Activated CD8-positive, alpha-beta memory T cell treated with anti-CD3 and anti-CD28 coated beads, Interleukin-2, amount 50 U/mL, for 24 hours (primary cell): Measurements from ENCODE around the gene IL21R.

Experiments
- DNase-seq: peaks from one replicate; pipeline ENCODE4 v3.0.0-alpha.2; 2020; ENCODE audit errors: extremely low read depth

Gene IL21R

DNA sequence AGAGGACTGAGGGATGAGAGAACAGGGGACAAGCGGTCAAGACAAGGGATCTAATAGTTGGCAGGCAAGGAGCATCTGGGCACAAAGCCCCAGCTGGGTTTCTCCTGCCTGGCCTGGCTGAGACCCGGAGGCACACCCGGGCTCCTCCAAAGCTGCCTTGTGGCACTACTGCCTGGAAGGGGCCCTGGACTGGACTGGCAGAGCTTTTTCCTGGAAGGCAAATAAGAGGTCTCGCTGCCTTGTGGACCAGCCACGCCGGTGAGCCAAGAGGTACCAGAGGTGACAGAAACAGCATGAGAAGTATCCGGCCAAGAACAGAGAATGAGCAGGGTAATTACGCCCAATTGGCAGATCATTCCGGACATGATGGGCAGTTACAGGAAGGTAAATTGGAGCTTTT is 83.2 kb downstream of the IL21R start:
- DNase-seq = no peak

DNA sequence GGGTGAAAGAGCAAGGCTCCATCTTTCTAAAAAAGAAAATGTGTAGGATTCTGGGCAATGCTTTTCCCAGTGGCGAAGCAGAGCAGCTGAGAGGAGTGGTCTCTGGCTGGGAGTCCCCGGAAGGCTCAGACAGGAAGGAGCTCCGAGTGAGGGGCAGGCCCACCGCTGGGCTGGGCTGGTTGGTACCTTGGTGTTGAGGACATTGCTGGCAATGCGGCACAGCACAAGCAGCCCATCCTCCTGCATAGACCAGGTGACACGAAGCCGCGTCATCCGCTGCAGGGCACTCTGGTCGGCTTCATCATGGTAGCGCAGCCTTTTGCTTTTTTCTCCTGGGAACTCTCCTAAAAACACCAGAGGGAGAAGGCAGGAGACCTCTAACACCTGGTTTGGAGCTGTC is 83.8 kb downstream of the IL21R start:
- DNase-seq = no peak

DNA sequence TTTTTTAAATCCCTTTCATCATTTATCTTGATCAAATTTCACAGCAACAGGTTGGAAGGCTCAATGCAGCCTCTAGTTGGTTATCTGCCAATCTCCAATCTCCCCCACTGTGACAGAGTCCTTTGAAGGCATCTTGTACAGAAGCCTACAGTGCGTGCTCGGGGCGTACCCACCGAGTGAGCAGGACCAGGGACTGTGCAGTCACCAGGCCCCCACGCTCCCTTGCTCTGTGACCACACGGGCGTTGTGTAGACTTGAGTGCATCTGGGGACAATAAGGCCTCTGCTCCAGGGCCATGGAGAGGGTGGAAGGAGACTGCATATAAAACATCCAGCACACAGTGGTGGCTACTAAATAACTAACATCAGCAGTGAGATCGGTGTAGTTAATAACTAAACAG is 84.4 kb downstream of the IL21R start:
- no peak for DNase-seq

DNA sequence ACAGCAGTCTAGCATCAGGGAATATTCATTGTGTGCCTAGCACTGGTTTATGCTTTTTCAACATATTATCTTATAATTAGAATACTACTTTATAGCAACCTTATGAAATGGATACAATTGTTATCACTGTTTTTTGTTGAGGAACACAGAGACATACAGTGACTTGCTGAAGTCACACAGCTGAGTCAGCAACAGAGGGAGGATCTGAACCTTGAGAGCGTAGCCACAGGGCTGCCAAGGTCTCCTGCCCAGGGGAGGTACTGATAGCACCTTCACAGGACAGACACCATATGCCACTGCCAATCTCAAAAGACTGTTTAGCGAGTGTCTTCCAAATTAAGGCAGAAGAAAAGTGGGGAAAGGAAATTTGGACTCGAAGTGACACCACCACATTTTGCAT is 84.8 kb downstream of the IL21R start:
- DNase-seq = no peak

DNA sequence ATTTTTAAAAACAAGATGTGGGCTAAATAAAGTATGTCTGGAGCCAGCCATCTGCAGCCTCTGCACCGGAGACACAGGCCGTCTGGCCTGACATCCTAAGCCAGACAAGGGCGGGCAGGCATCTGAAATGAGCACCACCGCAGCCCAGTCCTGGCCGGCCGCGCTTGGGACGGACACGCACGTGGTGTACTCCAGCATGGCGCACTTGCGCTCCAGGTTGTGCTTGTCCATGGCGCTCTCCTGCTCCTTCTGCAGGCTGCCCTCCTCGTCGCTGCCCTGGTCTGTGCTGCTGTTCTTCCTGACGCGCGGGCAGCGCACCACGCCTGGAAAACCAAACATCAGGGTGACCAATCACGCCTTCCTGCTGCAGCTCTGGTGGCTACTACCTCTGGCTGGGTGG is 87.4 kb downstream of the IL21R start:
- no peak for DNase-seq

DNA sequence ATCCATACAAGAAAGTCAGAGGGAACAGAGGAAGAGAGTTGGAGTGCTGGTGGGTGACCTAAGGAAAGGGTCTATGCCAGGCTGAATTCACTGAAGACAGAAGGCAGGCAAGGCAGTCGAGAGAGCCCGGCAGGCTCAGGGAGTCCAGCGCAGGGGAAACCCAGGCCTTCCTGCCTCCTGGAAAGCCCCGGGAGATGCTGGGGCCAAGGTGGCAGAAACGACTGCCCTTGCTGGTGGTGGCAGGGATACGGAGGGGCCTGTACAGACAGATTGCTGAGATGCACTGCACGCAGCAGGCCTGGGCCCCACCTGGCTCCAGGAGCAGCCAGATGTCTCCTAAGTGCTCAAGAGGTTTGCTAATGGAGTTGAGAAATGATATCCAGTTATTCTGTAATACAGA is 87.9 kb downstream of the IL21R start:
- DNase-seq = no peak

DNA sequence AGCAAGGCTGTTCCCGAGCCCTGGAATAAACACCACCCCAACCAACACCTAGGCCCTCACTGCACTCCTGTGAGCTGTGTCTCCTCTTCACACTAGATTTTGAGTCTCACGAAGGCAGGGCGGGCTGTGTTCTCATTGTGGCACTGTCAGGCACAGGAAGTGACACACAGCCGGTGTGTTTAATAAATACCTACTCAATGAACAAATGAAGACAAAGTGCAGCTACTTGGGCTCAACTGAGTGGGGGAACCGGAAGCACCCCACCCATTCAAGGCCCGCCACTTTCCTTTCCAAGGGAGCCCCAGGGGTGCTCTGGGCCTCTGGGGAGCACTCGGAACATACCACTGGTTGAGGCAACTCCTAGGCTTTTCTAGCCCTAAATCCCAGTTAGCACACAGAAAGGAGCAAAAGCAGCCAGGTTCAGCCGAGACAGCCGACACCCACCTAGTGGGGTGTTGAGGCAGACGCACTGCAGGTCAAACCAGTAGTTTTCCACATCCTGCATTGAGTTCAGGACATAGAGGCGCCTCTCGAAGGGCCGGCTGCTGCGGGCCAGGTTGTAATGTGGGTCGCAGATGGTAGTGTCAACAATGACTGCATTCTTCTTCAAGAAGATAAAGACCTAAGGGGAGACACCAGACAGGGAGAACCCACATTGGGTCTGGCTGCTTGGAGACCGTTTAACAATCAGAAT is 90.1 kb downstream of the IL21R start:
- no peak for DNase-seq

DNA sequence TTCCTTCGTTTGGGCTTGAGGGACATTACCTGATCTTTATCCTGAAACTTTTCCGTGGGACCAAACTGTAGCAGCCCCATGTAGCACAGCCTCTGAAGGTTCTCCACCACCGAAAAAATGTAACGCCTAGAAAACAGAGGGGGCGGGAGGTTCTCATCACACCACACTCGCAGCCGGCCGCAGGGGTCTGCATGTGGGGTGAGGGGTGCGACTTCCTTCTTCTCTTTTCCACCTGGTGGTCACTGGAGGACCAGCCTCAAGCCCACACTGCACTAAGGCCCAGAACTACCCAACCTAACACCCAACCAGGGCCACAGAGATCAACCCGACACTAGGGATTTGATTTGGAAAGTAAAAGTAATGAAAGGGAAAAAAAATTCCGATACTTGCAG is 90.6 kb downstream of the IL21R start:
- DNase-seq = no peak

DNA sequence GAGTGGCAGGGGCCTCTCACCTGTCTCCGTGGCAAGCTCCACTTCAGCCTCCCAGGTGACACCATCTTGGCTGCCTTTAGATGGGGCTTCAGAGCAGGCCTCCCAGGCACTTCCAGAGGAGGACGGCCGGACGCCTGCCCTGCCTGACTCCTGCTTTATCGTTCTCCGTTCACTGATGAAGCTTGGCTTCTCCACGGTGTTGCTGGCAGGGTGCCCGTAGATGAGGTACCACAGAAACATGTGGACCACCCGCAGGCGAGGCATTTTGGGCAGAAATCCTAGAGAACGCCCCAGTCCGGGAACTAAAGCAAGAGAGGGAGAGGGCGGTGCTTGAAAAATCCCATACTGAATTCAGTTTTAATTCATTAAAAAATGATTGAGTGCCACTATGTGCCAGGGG is 93.2 kb downstream of the IL21R start:
- DNase-seq = no peak

DNA sequence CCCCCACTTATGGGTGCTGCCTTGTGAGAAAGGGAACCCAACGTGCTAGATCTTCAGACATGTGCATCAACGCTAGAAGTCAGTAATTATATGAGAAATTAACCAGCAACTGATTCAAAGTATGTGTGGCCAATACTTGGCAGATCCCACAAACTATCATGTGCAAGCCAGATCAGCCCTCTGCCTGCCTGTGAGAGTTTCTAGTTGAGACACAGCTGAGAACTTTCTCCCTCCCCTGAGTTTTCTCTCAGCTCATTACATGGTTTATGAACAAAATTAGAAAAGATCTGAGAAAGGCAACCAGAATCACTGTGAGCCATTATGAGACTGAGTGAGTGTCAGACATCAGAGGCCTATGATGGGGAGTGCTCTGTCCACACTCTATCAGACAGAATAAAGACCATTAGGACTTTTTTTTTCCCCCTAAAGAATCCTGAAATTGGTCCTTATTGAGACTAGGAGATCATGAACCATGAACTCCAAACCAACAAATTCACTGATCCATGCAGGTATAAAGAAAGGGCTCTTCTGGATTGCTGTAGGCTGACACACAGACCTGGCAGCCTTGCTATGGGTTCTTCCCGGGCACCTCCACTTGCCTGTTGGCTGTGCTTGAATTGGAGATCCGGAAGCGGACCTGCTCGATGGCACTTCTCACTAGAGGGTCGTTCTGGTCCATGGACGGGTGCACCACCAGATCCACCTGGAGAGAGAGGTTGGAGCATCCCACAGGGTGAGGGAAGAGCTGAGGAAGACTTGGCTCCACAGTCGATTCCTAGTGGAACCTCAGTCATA is 96.3 kb downstream of the IL21R start:
- no peak for DNase-seq

DNA sequence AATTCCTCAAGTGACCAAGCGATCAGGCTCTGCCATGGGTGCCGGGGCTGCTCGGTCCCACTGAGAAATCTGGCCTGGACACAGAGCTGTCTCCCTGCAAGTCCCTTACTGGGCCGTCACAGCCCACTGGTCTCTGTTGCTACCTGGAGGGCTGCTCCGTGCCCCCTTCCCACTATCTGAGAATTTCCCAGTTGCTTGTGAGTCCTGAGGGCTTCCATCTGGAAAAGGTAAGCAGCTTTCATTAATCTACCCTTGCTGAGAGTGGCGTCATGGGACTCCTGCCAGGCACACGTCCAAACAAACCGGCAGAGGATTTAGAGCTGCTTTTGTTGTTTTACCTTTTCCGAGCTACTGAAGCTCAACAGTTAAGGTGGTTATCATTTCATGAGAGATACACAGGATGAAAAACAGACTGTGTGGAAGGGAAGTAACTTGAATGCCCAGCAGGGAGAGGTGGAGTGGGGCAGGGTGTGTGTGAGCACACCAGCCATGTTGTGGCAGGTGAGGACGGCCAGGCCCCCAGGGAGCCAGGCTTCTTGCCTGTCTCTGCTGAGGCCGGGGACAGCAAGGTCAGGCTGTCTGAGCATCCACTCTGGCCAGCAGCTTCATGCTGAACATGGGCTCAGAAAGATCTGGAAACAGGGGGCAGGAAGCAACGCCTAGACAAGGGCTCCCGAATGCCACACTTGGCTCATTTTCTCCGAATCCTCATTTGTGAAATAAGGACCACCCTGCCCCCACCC is 97.1 kb downstream of the IL21R start:
- no peak for DNase-seq

DNA sequence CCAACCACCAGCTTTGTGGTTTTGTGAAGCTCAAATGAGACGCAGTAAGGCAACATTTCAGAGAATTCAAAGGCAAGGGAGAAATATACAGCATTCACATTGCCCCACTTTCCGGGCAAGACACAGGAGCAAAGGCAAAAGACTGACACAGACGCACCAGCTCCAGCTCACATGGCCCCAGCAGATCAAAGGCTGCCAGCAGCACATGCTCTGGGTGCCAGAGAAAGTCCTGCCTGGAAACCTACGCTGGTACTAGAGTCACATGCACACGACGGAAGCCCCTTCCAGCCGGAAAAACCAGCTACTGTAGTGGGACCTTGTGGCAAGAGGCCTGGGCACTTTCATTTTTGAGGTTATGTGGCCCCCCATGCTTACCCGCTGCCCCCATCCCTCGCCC is 97.7 kb downstream of the IL21R start:
- DNase-seq = no peak

DNA sequence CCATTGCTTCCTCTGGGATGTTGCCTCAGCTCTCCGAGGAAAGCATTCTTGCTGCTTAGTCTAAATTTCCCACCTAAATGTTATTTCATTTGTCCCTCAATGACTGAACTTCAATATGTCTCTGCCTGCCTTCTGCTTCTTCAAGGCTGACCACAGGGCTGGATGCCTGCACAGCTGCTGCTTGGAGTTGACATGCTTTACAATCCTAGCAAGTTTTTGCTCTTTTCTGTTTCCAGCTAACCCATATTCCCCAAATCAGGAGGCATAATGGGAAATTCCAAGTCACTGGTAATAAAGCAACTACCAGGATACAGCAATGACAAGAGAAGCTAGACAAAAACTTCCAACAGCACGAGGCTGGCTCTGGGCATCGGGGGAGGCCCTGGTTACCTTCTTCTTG is 98.8 kb downstream of the IL21R start:
- DNase-seq = no peak
